ENCODE data around the gene RNF167. TPM values are rescaled to one million over a fixed set of nuclear protein-coding genes. Genes with fewer than 3 reads are reported as not detected.

The RNF167 gene
- total and polyA plus RNA-seq, 2 of the 13 experiments (the other 11 are each of a cell fraction or from before 2014, with no cell fraction given) = 44.1 to 45.4 TPM

DNA sequence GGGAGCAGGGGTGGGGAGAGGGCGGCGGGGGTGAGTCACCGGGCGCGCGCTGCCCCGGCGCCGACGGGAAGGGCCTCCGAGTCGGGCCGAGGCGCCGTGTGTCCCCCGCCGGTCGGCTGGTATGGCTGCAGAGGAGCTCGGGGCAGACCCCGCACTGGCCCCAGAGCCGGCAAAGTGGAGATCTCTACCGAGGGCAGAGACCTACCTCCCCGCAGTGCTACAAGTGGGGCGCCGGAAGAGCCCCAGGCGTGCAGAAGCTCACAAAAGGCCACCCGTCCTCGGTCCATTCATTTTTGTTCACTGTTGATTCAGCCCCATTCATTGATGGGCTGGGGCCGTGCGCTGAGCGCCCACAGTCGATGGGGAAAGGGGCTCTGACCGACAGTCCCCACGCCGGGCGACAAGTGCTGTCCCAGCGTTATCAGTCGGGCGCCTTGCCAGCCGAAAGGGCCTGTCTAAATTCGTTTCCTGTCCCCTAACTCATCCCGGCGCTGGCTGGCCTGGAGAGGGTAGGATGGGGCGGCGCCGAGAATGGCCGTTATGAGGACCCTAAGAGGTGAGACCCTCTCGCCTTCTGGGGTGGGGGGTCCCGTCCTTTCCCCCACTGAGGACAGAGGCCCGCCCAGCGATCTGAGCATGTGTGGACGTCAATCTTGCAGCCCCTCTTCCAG, 10.1 kb downstream of the RNF167 start (continued):
- TF ChIP-seq, protein P1, sequence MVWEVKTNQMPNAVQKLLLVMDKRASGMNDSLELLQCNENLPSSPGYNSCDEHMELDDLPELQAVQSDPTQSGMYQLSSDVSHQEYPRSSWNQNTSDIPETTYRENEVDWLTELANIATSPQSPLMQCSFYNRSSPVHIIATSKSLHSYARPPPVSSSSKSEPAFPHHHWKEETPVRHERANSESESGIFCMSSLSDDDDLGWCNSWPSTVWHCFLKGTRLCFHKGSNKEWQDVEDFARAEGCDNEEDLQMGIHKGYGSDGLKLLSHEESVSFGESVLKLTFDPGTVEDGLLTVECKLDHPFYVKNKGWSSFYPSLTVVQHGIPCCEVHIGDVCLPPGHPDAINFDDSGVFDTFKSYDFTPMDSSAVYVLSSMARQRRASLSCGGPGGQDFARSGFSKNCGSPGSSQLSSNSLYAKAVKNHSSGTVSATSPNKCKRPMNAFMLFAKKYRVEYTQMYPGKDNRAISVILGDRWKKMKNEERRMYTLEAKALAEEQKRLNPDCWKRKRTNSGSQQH (CRISPR knock-in tag; IDR thresholded peaks at IDR 0.05; ENCODE audit: low read depth) = no peak
- TF ChIP-seq, protein P2, sequence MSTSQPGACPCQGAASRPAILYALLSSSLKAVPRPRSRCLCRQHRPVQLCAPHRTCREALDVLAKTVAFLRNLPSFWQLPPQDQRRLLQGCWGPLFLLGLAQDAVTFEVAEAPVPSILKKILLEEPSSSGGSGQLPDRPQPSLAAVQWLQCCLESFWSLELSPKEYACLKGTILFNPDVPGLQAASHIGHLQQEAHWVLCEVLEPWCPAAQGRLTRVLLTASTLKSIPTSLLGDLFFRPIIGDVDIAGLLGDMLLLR (CRISPR knock-in tag; IDR thresholded peaks at IDR 0.05) = 0 out of 2 replicates have a peak, but pooled peaks have one; percentile 47
- no peak for TF ChIP-seq ZNF614 (CRISPR knock-in tag; IDR thresholded peaks at IDR 0.05; ENCODE audit: borderline replicate concordance)
- TF ChIP-seq, protein P3, sequence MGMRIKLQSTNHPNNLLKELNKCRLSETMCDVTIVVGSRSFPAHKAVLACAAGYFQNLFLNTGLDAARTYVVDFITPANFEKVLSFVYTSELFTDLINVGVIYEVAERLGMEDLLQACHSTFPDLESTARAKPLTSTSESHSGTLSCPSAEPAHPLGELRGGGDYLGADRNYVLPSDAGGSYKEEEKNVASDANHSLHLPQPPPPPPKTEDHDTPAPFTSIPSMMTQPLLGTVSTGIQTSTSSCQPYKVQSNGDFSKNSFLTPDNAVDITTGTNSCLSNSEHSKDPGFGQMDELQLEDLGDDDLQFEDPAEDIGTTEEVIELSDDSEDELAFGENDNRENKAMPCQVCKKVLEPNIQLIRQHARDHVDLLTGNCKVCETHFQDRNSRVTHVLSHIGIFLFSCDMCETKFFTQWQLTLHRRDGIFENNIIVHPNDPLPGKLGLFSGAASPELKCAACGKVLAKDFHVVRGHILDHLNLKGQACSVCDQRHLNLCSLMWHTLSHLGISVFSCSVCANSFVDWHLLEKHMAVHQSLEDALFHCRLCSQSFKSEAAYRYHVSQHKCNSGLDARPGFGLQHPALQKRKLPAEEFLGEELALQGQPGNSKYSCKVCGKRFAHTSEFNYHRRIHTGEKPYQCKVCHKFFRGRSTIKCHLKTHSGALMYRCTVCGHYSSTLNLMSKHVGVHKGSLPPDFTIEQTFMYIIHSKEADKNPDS (CRISPR knock-in tag; IDR thresholded peaks at IDR 0.05) = peak; percentile 54; the same call in 1 of the 2 replicates
- TF ChIP-seq ZNF589 (CRISPR knock-in tag; conservative IDR thresholded peaks at IDR 0.05) = no peak
- TF ChIP-seq ZNF569 (CRISPR knock-in tag; IDR thresholded peaks at IDR 0.05; ENCODE audit: borderline replicate concordance) = no peak; the same call in 1 of the 2 replicates
- no peak for TF ChIP-seq SIN3B (IDR thresholded peaks at IDR 0.05; ENCODE audit: low read length)
- no peak for TF ChIP-seq ZNF331 (CRISPR knock-in tag; IDR thresholded peaks at IDR 0.05)
- 0 out of 2 replicates have a peak, but pooled peaks have one; percentile 37 for TF ChIP-seq ZNF160 (CRISPR knock-in tag; IDR thresholded peaks at IDR 0.05)
- TF ChIP-seq ZNF124 (CRISPR knock-in tag; IDR thresholded peaks at IDR 0.05) = no peak
- TF ChIP-seq ETV5 (CRISPR knock-in tag; IDR thresholded peaks at IDR 0.05; ENCODE audit: borderline replicate concordance) = no peak
- TF ChIP-seq, protein P4, sequence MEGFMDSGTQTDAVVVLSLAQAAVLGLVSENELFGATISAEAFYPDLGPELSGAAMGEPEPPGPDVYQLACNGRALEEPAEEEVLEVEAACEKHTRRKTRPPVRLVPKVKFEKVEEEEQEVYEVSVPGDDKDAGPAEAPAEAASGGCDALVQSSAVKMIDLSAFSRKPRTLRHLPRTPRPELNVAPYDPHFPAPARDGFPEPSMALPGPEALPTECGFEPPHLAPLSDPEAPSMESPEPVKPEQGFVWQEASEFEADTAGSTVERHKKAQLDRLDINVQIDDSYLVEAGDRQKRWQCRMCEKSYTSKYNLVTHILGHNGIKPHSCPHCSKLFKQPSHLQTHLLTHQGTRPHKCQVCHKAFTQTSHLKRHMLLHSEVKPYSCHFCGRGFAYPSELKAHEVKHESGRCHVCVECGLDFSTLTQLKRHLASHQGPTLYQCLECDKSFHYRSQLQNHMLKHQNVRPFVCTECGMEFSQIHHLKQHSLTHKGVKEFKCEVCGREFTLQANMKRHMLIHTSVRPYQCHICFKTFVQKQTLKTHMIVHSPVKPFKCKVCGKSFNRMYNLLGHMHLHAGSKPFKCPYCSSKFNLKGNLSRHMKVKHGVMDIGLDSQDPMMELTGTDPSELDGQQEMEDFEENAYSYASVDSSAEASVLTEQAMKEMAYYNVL (CRISPR knock-in tag; IDR thresholded peaks at IDR 0.05; ENCODE audit: borderline replicate concordance) = no peak
- TF ChIP-seq SNAPC2 (CRISPR knock-in tag; IDR thresholded peaks at IDR 0.05) = no peak; the same call in 1 of the 2 replicates
- TF ChIP-seq, protein P5, sequence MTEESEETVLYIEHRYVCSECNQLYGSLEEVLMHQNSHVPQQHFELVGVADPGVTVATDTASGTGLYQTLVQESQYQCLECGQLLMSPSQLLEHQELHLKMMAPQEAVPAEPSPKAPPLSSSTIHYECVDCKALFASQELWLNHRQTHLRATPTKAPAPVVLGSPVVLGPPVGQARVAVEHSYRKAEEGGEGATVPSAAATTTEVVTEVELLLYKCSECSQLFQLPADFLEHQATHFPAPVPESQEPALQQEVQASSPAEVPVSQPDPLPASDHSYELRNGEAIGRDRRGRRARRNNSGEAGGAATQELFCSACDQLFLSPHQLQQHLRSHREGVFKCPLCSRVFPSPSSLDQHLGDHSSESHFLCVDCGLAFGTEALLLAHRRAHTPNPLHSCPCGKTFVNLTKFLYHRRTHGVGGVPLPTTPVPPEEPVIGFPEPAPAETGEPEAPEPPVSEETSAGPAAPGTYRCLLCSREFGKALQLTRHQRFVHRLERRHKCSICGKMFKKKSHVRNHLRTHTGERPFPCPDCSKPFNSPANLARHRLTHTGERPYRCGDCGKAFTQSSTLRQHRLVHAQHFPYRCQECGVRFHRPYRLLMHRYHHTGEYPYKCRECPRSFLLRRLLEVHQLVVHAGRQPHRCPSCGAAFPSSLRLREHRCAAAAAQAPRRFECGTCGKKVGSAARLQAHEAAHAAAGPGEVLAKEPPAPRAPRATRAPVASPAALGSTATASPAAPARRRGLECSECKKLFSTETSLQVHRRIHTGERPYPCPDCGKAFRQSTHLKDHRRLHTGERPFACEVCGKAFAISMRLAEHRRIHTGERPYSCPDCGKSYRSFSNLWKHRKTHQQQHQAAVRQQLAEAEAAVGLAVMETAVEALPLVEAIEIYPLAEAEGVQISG (CRISPR knock-in tag; IDR thresholded peaks at IDR 0.05) = peak; percentile 2; the same call in 1 of the 2 replicates
- no peak for TF ChIP-seq CEBPG (CRISPR knock-in tag; IDR thresholded peaks at IDR 0.05)
- TF ChIP-seq MAFF (IDR thresholded peaks at IDR 0.05; ENCODE audit: low read depth, low read length) = no peak

All from HepG2 (cell line).